Endothelial cell of umbilical vein (primary cell): ENCODE results near the gene TXNDC8. TPM values are rescaled to one million over a fixed set of nuclear protein-coding genes. Genes with fewer than 3 reads are reported as not detected.

Experiments used
- BruUV-seq: library from RNA; stranded (reverse); fragments of 400-500 nt; replicated peaks from 2 replicates; lab custom pipeline; 2021; lab: Mats Ljungman, UMichigan
- CTCF ChIA-PET: fragments of 300-600, 350-600 bp; sonication (Branson Sonifier 250); formaldehyde crosslinking; loops from one replicate; lab custom pipeline; 2021; ENCODE audit warnings: antibody characterized with exemption, inconsistent platforms; lab: Charles Lee
- POLR2A ChIA-PET: fragments of 300-600, 350-600 bp; sonication (Branson Sonifier 250); formaldehyde crosslinking; loops from one replicate; lab custom pipeline; 2021; ENCODE audit warnings: antibody characterized with exemption, inconsistent platforms; lab: Charles Lee
- DNase-seq: peaks from one replicate; pipeline ENCODE4 v3.0.0-alpha.2; 2011; ENCODE audit warnings: low read depth, low spot score
- FAIRE-seq: peaks from 2 replicates; lab custom pipeline; 2011; peaks lifted over from hg19 to GRCh38; lab: Jason Lieb, UNC
- H2AFZ ChIP-seq: 2 replicates; pipeline ENCODE4 v1.6.0; 2012; ENCODE audit warnings: low read depth, low read length, control low read depth, inconsistent platforms
- H3K27ac ChIP-seq: 2 replicates; pipeline ENCODE4 v1.5.1; 2011; ENCODE audit warnings: low read depth, mild to moderate bottlenecking, control low read depth, low read length, moderate library complexity; ENCODE audit not compliant: insufficient read depth
- H3K27me3 ChIP-seq, 2 experiments: 2 replicates each; pipeline versions ENCODE4 v1.6.0 to v1.6.1; 2011; ENCODE audit warnings: low read length in 2 of 2, mixed read lengths in 1 of 2; ENCODE audit not compliant: control insufficient read depth in 2 of 2, insufficient read depth in 2 of 2
- H3K36me3 ChIP-seq, 2 experiments: 2 replicates in 1 of 2; 3 replicates in 1 of 2; pipeline ENCODE4 v1.5.1; 2011; ENCODE audit warnings: low read length in 2 of 2, mild to moderate bottlenecking in 1 of 2, moderate library complexity in 1 of 2; ENCODE audit not compliant: control insufficient read depth in 2 of 2, insufficient read depth in 2 of 2; ENCODE audit errors: extremely low read depth in 1 of 2
- H3K4me1 ChIP-seq: 3 replicates; pipeline ENCODE4 v1.5.1; 2011; ENCODE audit warnings: mild to moderate bottlenecking, low read length; ENCODE audit not compliant: control insufficient read depth, insufficient read depth; ENCODE audit errors: extremely low read depth
- H3K4me2 ChIP-seq: 2 replicates; pipeline ENCODE4 v1.6.1; 2011; ENCODE audit warnings: low read length, control low read depth, mixed read lengths; ENCODE audit not compliant: insufficient read depth
- H3K4me3 ChIP-seq, 3 experiments: fragments of 200-600 bp in 1 of 3; sonication (generic), shearing (Covaris generic) in 1 of 3; replicated peaks in 1 of 3; 2 replicates each; pipeline ENCODE4 v1.5.1; 2011 to 2016; ENCODE audit warnings: control low read depth in 3 of 3, low read length in 3 of 3, mild to moderate bottlenecking in 2 of 3, inconsistent platforms in 1 of 3, low read depth in 1 of 3, moderate library complexity in 1 of 3; ENCODE audit not compliant: insufficient read depth in 1 of 3
- H3K79me2 ChIP-seq: 2 replicates; pipeline ENCODE4 v1.6.0; 2012; ENCODE audit warnings: low read length, inconsistent platforms; ENCODE audit not compliant: control insufficient read depth, insufficient read depth
- H3K9ac ChIP-seq: replicated peaks from 2 replicates; pipeline ENCODE3; 2011; ENCODE audit warnings: low read length, control low read depth; ENCODE audit not compliant: insufficient read depth; ENCODE audit errors: extremely low read depth
- H3K9me1 ChIP-seq: replicated peaks from 3 replicates; pipeline ENCODE4 v1.6.0; 2011; ENCODE audit warnings: mild to moderate bottlenecking, low read length; ENCODE audit not compliant: control insufficient read depth, insufficient read depth; ENCODE audit errors: extremely low read depth
- H3K9me3 ChIP-seq: replicated peaks from 2 replicates; pipeline ENCODE4 v1.5.1; 2012; ENCODE audit warnings: low read length, inconsistent platforms; ENCODE audit not compliant: control insufficient read depth, insufficient read depth
- H4K20me1 ChIP-seq: replicated peaks from 2 replicates; pipeline ENCODE3; 2011; ENCODE audit warnings: mild to moderate bottlenecking, low read length; ENCODE audit not compliant: control insufficient read depth, insufficient read depth; ENCODE audit errors: extremely low read depth
- EZH2 ChIP-seq: IDR thresholded peaks from 2 replicates; pipeline ENCODE4 v1.6.1; 2012; ENCODE audit warnings: borderline replicate concordance, low read depth, mild to moderate bottlenecking, moderate library complexity, low read length, inconsistent platforms; ENCODE audit not compliant: severe bottlenecking
- FOS ChIP-seq: IDR thresholded peaks from 2 replicates; pipeline ENCODE4 v1.6.1; 2011; ENCODE audit warnings: mild to moderate bottlenecking, low read length, moderate library complexity, borderline replicate concordance; ENCODE audit not compliant: insufficient read depth
- GATA2 ChIP-seq: IDR thresholded peaks from 2 replicates; pipeline ENCODE4 v1.7.0; 2011; ENCODE audit warnings: low read depth, mild to moderate bottlenecking, moderate library complexity, mixed read lengths, low read length; ENCODE audit not compliant: insufficient read length, insufficient read depth
- JUN ChIP-seq: IDR thresholded peaks from 2 replicates; pipeline ENCODE4 v1.6.1; 2011; ENCODE audit warnings: borderline replicate concordance, low read depth; ENCODE audit not compliant: insufficient read length, insufficient read depth
- MYC ChIP-seq: IDR thresholded peaks from one replicate; pipeline ENCODE4 v1.6.1; 2011; ENCODE audit warnings: mild to moderate bottlenecking, low read depth, low read length
- POLR2A ChIP-seq: IDR thresholded peaks from 2 replicates; pipeline ENCODE4 v1.6.1; 2012; ENCODE audit warnings: low read depth, mild to moderate bottlenecking, control low read depth, low read length
- POLR2AphosphoS5 ChIP-seq: IDR thresholded peaks from 2 replicates; pipeline ENCODE4 v1.6.1; 2012; ENCODE audit warnings: low read depth, mild to moderate bottlenecking, control low read depth, low read length, moderate library complexity; ENCODE audit not compliant: insufficient read depth
- dilution Hi-C: fragments of 300-500 bp; cut with MboI; formaldehyde crosslinking; loops from one replicate; pipeline ENCODE4 v1.15.0; 2019; ENCODE audit warnings: low sequenced_read_pairs; ENCODE audit not compliant: extremely low pct_ligation_motif_present
- intact Hi-C: fragments of 100-400 bp; cut with micrococcal nuclease; formaldehyde crosslinking; loops from one replicate; pipeline ENCODE4 v1.10.0; 2022
- polyA plus RNA-seq, 4 experiments: library from polyadenylated mRNA; depleted of rRNA in 3 of 4; stranded (reverse) in 3 of 4; unstranded in 1 of 4; fragments of >200 nt; gene quantifications; 2 replicates each; pipeline versions ENCODE4 v1.2.1 to v1.2.3, GENCODE V29; 2011 to 2012; ENCODE audit warnings: missing spikeins in 1 of 4
- total RNA-seq: library from RNA; stranded (reverse); gene quantifications from 2 replicates; pipeline ENCODE4 v1.2.3, GENCODE V29; 2021
- TF ChIP-seq, protein P1 (sequence below): IDR thresholded peaks from 2 replicates; pipeline ENCODE4 v1.6.1; 2011; ENCODE audit not compliant: insufficient read depth, insufficient read length
- TF ChIP-seq, protein P2 (sequence below), 2 donors: IDR thresholded peaks; 1 replicate in 1 of 2; 2 replicates in 1 of 2; pipeline ENCODE4 v1.5.1; 2011; ENCODE audit warnings: low read length in 2 of 2, mild to moderate bottlenecking in 2 of 2, moderate library complexity in 2 of 2, control low read depth in 1 of 2, inconsistent platforms in 1 of 2, low read depth in 1 of 2; ENCODE audit not compliant: insufficient read depth in 1 of 2; ENCODE audit errors: extremely low read depth in 1 of 2

TXNDC8 gene
- total and polyA plus RNA-seq, 2 donors (not counting 3 experiments of a cell fraction or from before 2014, with no cell fraction given), result not detected

DNA sequence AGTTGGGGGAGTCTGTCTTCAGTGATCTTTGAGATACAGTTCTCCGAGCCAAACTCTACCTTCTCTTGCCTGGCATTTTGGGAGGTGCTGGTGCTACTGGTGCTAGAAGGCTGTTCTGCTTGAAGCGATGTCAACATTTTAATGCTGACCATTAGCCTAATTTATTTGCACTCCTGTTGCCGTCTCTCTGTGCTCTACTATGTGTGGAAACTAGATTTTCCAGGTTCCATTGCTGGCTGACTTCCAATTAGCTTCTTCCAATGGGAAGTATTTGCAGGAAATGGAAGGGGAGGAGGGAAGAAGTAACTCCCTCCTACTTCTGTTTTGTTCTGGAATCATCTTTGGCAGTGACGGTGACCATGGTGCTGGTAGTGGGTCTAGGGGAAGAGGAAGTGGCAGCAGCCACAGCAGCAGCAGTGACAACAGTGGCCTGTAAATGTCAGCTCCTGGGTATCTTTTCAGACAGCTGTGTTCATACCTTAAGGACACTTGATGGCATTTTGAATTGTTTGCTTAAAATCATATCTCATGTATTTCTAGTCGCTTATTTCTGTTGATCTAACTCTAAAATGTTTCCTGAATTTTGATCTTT lies 7.9 kb downstream of the TXNDC8 start:
- TF ChIP-seq EZH2 (no peak), GATA2 (no peak), POLR2A (no peak), POLR2AphosphoS5 (no peak), FOS (no peak), JUN (no peak), MYC (no peak)
- TF ChIP-seq, protein P1, sequence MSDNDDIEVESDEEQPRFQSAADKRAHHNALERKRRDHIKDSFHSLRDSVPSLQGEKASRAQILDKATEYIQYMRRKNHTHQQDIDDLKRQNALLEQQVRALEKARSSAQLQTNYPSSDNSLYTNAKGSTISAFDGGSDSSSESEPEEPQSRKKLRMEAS, result no peak
- TF ChIP-seq, protein P2, sequence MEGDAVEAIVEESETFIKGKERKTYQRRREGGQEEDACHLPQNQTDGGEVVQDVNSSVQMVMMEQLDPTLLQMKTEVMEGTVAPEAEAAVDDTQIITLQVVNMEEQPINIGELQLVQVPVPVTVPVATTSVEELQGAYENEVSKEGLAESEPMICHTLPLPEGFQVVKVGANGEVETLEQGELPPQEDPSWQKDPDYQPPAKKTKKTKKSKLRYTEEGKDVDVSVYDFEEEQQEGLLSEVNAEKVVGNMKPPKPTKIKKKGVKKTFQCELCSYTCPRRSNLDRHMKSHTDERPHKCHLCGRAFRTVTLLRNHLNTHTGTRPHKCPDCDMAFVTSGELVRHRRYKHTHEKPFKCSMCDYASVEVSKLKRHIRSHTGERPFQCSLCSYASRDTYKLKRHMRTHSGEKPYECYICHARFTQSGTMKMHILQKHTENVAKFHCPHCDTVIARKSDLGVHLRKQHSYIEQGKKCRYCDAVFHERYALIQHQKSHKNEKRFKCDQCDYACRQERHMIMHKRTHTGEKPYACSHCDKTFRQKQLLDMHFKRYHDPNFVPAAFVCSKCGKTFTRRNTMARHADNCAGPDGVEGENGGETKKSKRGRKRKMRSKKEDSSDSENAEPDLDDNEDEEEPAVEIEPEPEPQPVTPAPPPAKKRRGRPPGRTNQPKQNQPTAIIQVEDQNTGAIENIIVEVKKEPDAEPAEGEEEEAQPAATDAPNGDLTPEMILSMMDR (IDR thresholded peaks at IDR 0.05; ENCODE audit: extremely low read depth in 1 of 2, insufficient read depth in 1 of 2, low read depth in 1 of 2, low read length in 2 of 2), result no peak
- Histone ChIP-seq H3K36me3 (no peaks in the 10 kb centered on the region), H3K4me2 (no peak overlapping the region), H3K4me1 (no peaks in the 10 kb centered on the region), H3K9ac (no peak overlapping the region), H2AFZ (no peak overlapping the region), H3K27ac (no peak overlapping the region), H3K9me3 (no peaks in the 10 kb centered on the region), H3K9me1 (no peaks in the 10 kb centered on the region), H4K20me1 (no peaks in the 10 kb centered on the region), H3K79me2 (no peaks in the 10 kb centered on the region), H3K27me3 (no peaks in the 10 kb centered on the region), H3K4me3 (no peak overlapping the region)
- ChIA-PET POLR2A (no interaction called here), CTCF (no interaction called here)
- BruUV-seq, result no TSS peak
- FAIRE-seq, result no peak
- dilution Hi-C loops, result no loop called here
- DNase-seq, result no peak
- intact Hi-C loops, result no loop called here
